ENCODE results near the gene CHTF8.
"Not testable (repeated sequence)": the region's sequence is repeated elsewhere in the genome, so short reads cannot be mapped to it uniquely, and the experiment has no call there.

CHTF8 gene

GRCh38 chr16:69132424-69133252 lies at the start of gene CHTF8, which contains the start of gene UTP4:
CHTF8 (minus strand) TSS chr16:69132588; CDS start chr16:69121458, 11,130 bp downstream.
UTP4 (plus strand) TSS chr16:69132649; CDS start chr16:69133460, 811 bp downstream.
- peak; percentile 51 to 55 for DNase-seq (ENCODE audit: low read depth in 2 of 2)

GRCh38 chr16:69180011-69180338 lies 47.6 kb upstream of the CHTF8 start:
- DNase-seq (ENCODE audit: low read depth in 2 of 2), result no peak

GRCh38 chr16:69179328-69180010 lies 47.1 kb upstream of the CHTF8 start:
- peak; percentile 86 to 87 for DNase-seq (ENCODE audit: low read depth in 2 of 2)

GRCh38 chr16:69176033-69176800 lies 43.8 kb upstream of the CHTF8 start:
- DNase-seq (ENCODE audit: low read depth in 2 of 2), result peak in 1 of 2 experiments; percentile 48

- peak; percentile 64 to 68 for DNase-seq (ENCODE audit: low read depth in 2 of 2)
These were observed 39.1 kb upstream of the CHTF8 start for GRCh38 chr16:69171325-69172084.

- DNase-seq (ENCODE audit: low read depth in 2 of 2), result no peak
These were observed 37.4 kb upstream of the CHTF8 start for GRCh38 chr16:69169607-69170352.

GRCh38 chr16:69169051-69169450 lies 36.7 kb upstream of the CHTF8 start:
- no peak for DNase-seq (ENCODE audit: low read depth in 2 of 2)

GRCh38 chr16:69166946-69167930 lies 34.9 kb upstream of the CHTF8 start:
- DNase-seq (ENCODE audit: low read depth in 2 of 2), result no peak

- DNase-seq (ENCODE audit: low read depth in 2 of 2), result no peak
These were observed 33.9 kb upstream of the CHTF8 start for GRCh38 chr16:69166221-69166833.

- no peak for DNase-seq (ENCODE audit: low read depth in 2 of 2)
These were observed 33.2 kb upstream of the CHTF8 start for GRCh38 chr16:69165584-69165983.

- DNase-seq (ENCODE audit: low read depth in 2 of 2), result no peak
These were observed 27.8 kb upstream of the CHTF8 start for GRCh38 chr16:69160192-69160591.

GRCh38 chr16:69157196-69157595 lies 24.8 kb upstream of the CHTF8 start:
- no peak for DNase-seq (ENCODE audit: low read depth in 2 of 2)

- peak; percentile 66 for DNase-seq (ENCODE audit: low read depth in 2 of 2)
These were observed 17.9 kb upstream of the CHTF8 start for GRCh38 chr16:69150146-69150865.

- DNase-seq (ENCODE audit: low read depth in 2 of 2), result not testable (repeated sequence)
These were observed 17.2 kb upstream of the CHTF8 start for GRCh38 chr16:69149621-69150020.

GRCh38 chr16:69145658-69146057 lies 13.3 kb upstream of the CHTF8 start:
- DNase-seq (ENCODE audit: low read depth in 2 of 2), result no peak

GRCh38 chr16:69143116-69143515 lies 10.7 kb upstream of the CHTF8 start:
- DNase-seq (ENCODE audit: low read depth in 2 of 2), result no peak

- no peak for DNase-seq (ENCODE audit: low read depth in 2 of 2)
These were observed 9.5 kb upstream of the CHTF8 start for GRCh38 chr16:69141936-69142335.

- no peak for DNase-seq (ENCODE audit: low read depth in 2 of 2)
These were observed 8.6 kb upstream of the CHTF8 start for GRCh38 chr16:69141014-69141413.
